IMR-90 (cell line): Measurements from ENCODE around the gene FPR2. TPM values are rescaled to one million over a fixed set of nuclear protein-coding genes. Genes with fewer than 3 reads are reported as not detected.

Experiments
- ATAC-seq: fragments of 200-7000 bp; cut with Tn5 transposase; 2 replicates; pipeline ENCODE4 v1.9.1; 2020; ENCODE audit warnings: low read depth, mild to moderate bottlenecking, moderate library complexity
- BruUV-seq: library from RNA; stranded (reverse); fragments of 400-500 nt; replicated peaks from 2 replicates; lab custom pipeline; 2021; lab: Mats Ljungman, UMichigan
- CTCF ChIA-PET: fragments of 300-600 bp; formaldehyde crosslinking; extraction: SDS; loops from one replicate; lab custom pipeline; 2021; ENCODE audit warnings: antibody characterized with exemption; lab: Yijun Ruan, JAX
- POLR2A ChIA-PET: fragments of 300-600 bp; sonication (Branson Sonifier 250); formaldehyde crosslinking; loops from one replicate; lab custom pipeline; 2022; ENCODE audit warnings: antibody characterized with exemption; ENCODE audit not compliant: unreplicated experiment; lab: Charles Lee
- DNase-seq: peaks from one replicate; pipeline ENCODE4 v3.0.0; 2013
- H2AFZ ChIP-seq: replicated peaks from 2 replicates; pipeline ENCODE3; 2013; ENCODE audit warnings: low read length, mild to moderate bottlenecking; ENCODE audit not compliant: poor library complexity
- H2AK5ac ChIP-seq: 2 replicates; pipeline ENCODE4 v1.6.1; 2013; ENCODE audit warnings: low read depth, low read length, inconsistent platforms
- H2AK9ac ChIP-seq: replicated peaks from 2 replicates; pipeline ENCODE3; 2013; ENCODE audit warnings: mild to moderate bottlenecking, low read depth, low read length, moderate library complexity; ENCODE audit not compliant: poor library complexity
- H2BK120ac ChIP-seq: 2 replicates; pipeline ENCODE4 v1.6.1; 2013; ENCODE audit warnings: low read depth, low read length, inconsistent platforms
- H2BK15ac ChIP-seq: 3 replicates; pipeline ENCODE4 v1.6.1; 2013; ENCODE audit warnings: low read depth, low read length, inconsistent platforms
- H2BK20ac ChIP-seq: 2 replicates; pipeline ENCODE4 v1.6.1; 2013; ENCODE audit warnings: low read depth, mild to moderate bottlenecking, inconsistent platforms, low read length, moderate library complexity
- H2BK5ac ChIP-seq: 2 replicates; pipeline ENCODE4 v1.6.1; 2013; ENCODE audit warnings: mild to moderate bottlenecking, low read depth, low read length, inconsistent platforms; ENCODE audit not compliant: poor library complexity, severe bottlenecking
- H3K14ac ChIP-seq: replicated peaks from 2 replicates; pipeline ENCODE4 v1.6.1; 2013; ENCODE audit warnings: low read depth, low read length, inconsistent platforms
- H3K18ac ChIP-seq: 2 replicates; pipeline ENCODE4 v1.6.1; 2013; ENCODE audit warnings: low read depth, low read length, control low read depth
- H3K23ac ChIP-seq: 2 replicates; pipeline ENCODE4 v1.6.1; 2013; ENCODE audit warnings: low read depth, low read length, inconsistent platforms
- H3K27ac ChIP-seq: 2 replicates; pipeline ENCODE4 v1.5.1; 2013; ENCODE audit warnings: mild to moderate bottlenecking, control low read depth, low read length; ENCODE audit not compliant: insufficient read depth
- H3K27me3 ChIP-seq: 2 replicates; pipeline ENCODE4 v1.6.1; 2013; ENCODE audit warnings: low read length; ENCODE audit not compliant: control insufficient read depth, insufficient read depth
- H3K36me3 ChIP-seq: 2 replicates; pipeline ENCODE4 v1.6.1; 2013; ENCODE audit warnings: low read length, mixed read lengths; ENCODE audit not compliant: control insufficient read depth, insufficient read depth
- H3K4ac ChIP-seq: 2 replicates; pipeline ENCODE4 v1.6.1; 2013; ENCODE audit warnings: low read depth, low read length, inconsistent platforms
- H3K4me1 ChIP-seq: 2 replicates; pipeline ENCODE4 v1.6.1; 2013; ENCODE audit warnings: low read length, mixed read lengths; ENCODE audit not compliant: control insufficient read depth, insufficient read depth
- H3K4me2 ChIP-seq: 2 replicates; pipeline ENCODE4 v1.6.1; 2013; ENCODE audit warnings: low read depth, mild to moderate bottlenecking, control low read depth, low read length, moderate library complexity
- H3K4me3 ChIP-seq: 2 replicates; pipeline ENCODE4 v1.5.1; 2013; ENCODE audit warnings: low read depth, mild to moderate bottlenecking, control low read depth, low read length, moderate library complexity; ENCODE audit not compliant: insufficient read depth
- H3K56ac ChIP-seq: 2 replicates; pipeline ENCODE4 v1.6.1; 2013; ENCODE audit warnings: low read length, inconsistent platforms; ENCODE audit not compliant: insufficient read depth; ENCODE audit errors: extremely low read depth
- H3K79me1 ChIP-seq, 2 experiments: 2 replicates each; pipeline ENCODE4 v1.6.1; 2013; ENCODE audit warnings: low read length in 2 of 2, inconsistent platforms in 1 of 2, low read depth in 1 of 2
- H3K9ac ChIP-seq: 2 replicates; pipeline ENCODE4 v1.6.1; 2013; ENCODE audit warnings: low read depth, low read length, control low read depth
- H3K9me1 ChIP-seq: 2 replicates; pipeline ENCODE4 v1.6.1; 2013; ENCODE audit warnings: low read length, inconsistent platforms; ENCODE audit not compliant: insufficient read depth
- H3K9me3 ChIP-seq: 2 replicates; pipeline ENCODE4 v1.6.1; 2013; ENCODE audit warnings: low read length; ENCODE audit not compliant: control insufficient read depth, insufficient read depth
- H4K20me1 ChIP-seq: 2 replicates; pipeline ENCODE4 v1.6.1; 2013; ENCODE audit warnings: low read length, inconsistent platforms; ENCODE audit not compliant: insufficient read depth
- H4K5ac ChIP-seq: 2 replicates; pipeline ENCODE4 v1.6.1; 2013; ENCODE audit warnings: mild to moderate bottlenecking, low read depth, low read length, control low read depth
- H4K8ac ChIP-seq, 2 experiments: 2 replicates each; pipeline ENCODE4 v1.6.1; 2013; ENCODE audit warnings: low read depth in 2 of 2, low read length in 2 of 2, control low read depth in 1 of 2, inconsistent platforms in 1 of 2
- H4K91ac ChIP-seq: 2 replicates; pipeline ENCODE4 v1.6.1; 2013; ENCODE audit warnings: low read depth, low read length, inconsistent platforms; ENCODE audit not compliant: insufficient read depth
- MAFK ChIP-seq: IDR thresholded peaks from 2 replicates; pipeline ENCODE4 v1.6.1; 2012; ENCODE audit warnings: low read depth, low read length, improper control_type of control experiment
- RFX5 ChIP-seq: IDR thresholded peaks from 2 replicates; pipeline ENCODE4 v1.8.0; 2012; ENCODE audit warnings: low read depth, mild to moderate bottlenecking, low read length, moderate library complexity
- WGBS, 2 experiments: methylation state at CpG; one replicate each; pipeline versions ENCODE4 v1.1.5 to v1.1.7; 2013; ENCODE audit warnings: missing lambda C conversion rate in 2 of 2; ENCODE audit not compliant: insufficient read length in 1 of 2; ENCODE audit errors: extremely low coverage in 2 of 2; 5-methylcytosine and 5-hydroxymethylcytosine counted together
- dilution Hi-C: fragments of 300-500 bp; cut with HindIII; formaldehyde crosslinking; loops from one replicate; pipeline ENCODE4 v1.14.3; 2018; ENCODE audit warnings: low sequenced_read_pairs; ENCODE audit not compliant: unreplicated experiment
- in situ Hi-C: fragments of 300-500 bp; cut with MboI; formaldehyde crosslinking; loops from 3 replicates; pipeline ENCODE4 v1.14.3; 2019; ENCODE audit warnings: low sequenced_read_pairs, inconsistent platforms, mixed read lengths
- intact Hi-C: fragments of 100-400 bp; cut with micrococcal nuclease; formaldehyde crosslinking; loops from 2 replicates; pipeline ENCODE4 v1.10.0; 2022
- polyA plus RNA-seq, 3 experiments: library from polyadenylated mRNA; depleted of rRNA; stranded (reverse); fragments of >200 nt; gene quantifications; 2 replicates each; pipeline ENCODE4 v1.2.3, GENCODE V29; 2012; ENCODE audit warnings: low replicate concordance in 1 of 3
- total RNA-seq: library from RNA; depleted of rRNA; stranded (reverse); fragments of >200 nt; gene quantifications from 2 replicates; pipeline ENCODE4 v1.2.3, GENCODE V29; 2012

The FPR2 gene
- total and polyA plus RNA-seq, 2 of the 4 experiments (the other 2 are of a cell fraction) = not detected

DNA sequence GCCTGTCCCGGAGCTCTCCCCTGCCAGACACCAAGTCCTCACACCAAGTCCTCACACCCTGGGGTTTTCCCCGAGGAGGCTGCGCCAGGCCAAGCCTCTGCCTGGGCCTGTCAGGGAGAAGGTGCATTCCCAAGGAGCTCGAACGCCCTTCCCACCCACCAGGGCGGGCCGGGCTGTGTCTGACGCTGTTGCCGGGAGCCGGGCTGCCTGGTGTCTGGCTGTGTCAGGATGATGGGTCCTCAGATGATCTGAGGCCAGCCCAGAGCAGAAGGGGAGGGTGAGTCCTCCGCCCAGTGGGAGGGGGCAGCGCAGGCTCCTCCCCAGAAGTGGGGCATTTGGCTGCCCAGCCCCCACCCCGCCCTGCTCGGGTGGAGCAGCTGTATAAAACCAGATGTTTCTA is 34.9 kb upstream of the FPR2 start:
- Histone ChIP-seq H2BK5ac (no peak overlapping the region), H3K79me1 (no peaks in the 10 kb centered on the region), H2AK5ac (no peak overlapping the region), H3K9me3 (0 out of 2 replicates have a peak, but pooled peaks cover 3% of the 10 kb centered on the region), H3K4me1 (no peaks in the 10 kb centered on the region), H3K4me3 (no peak overlapping the region), H4K20me1 (no peaks in the 10 kb centered on the region), H3K27me3 (peaks cover 31% of the 10 kb centered on the region), H4K91ac (no peak overlapping the region), H3K9ac (no peak overlapping the region), H4K5ac (no peak overlapping the region), H2AK9ac (no peak overlapping the region), H3K56ac (no peak overlapping the region), H3K14ac (no peak overlapping the region), H2BK120ac (no peak overlapping the region), H2BK15ac (no peak overlapping the region), H3K9me1 (no peaks in the 10 kb centered on the region), H3K18ac (no peak overlapping the region), H3K4ac (no peak overlapping the region), H4K8ac (no peak overlapping the region), H3K4me2 (no peak overlapping the region), H3K36me3 (no peaks in the 10 kb centered on the region), H3K23ac (no peak overlapping the region), H2AFZ (no peak overlapping the region), H3K27ac (no peak overlapping the region), H2BK20ac (no peak overlapping the region)
- no peak for TF ChIP-seq MAFK
- TF ChIP-seq RFX5 = peak; percentile 21; the same call in 1 of the 2 replicates
- in situ Hi-C loops = no loop called here
- DNase-seq (peak; percentile 41), ATAC-seq (peak; percentile 89)
- CTCF ChIA-PET = interaction anchor here (0.6 to 1.0 kb wide), 2 partner anchors 12 to 123 kb away, joined by 3 to 5 read pairs; no protein-coding TSS in a partner anchor
- dilution Hi-C loops = no loop called here
- POLR2A ChIA-PET = no interaction called here
- BruUV-seq = no TSS peak
- WGBS, 2 experiments = no CpG with 5 or more reads among the region's 14 CpGs
- intact Hi-C loops = no loop called here
